Smooth muscle cell of the brain vasculature (primary cell): ENCODE data around the gene BRIX1.

Source experiments
- DNase-seq: peaks from one replicate; pipeline ENCODE4 v3.0.0-alpha.2; 2012; ENCODE audit warnings: low read depth, low spot score

Gene BRIX1, protein sequence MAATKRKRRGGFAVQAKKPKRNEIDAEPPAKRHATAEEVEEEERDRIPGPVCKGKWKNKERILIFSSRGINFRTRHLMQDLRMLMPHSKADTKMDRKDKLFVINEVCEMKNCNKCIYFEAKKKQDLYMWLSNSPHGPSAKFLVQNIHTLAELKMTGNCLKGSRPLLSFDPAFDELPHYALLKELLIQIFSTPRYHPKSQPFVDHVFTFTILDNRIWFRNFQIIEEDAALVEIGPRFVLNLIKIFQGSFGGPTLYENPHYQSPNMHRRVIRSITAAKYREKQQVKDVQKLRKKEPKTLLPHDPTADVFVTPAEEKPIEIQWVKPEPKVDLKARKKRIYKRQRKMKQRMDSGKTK

DNA sequence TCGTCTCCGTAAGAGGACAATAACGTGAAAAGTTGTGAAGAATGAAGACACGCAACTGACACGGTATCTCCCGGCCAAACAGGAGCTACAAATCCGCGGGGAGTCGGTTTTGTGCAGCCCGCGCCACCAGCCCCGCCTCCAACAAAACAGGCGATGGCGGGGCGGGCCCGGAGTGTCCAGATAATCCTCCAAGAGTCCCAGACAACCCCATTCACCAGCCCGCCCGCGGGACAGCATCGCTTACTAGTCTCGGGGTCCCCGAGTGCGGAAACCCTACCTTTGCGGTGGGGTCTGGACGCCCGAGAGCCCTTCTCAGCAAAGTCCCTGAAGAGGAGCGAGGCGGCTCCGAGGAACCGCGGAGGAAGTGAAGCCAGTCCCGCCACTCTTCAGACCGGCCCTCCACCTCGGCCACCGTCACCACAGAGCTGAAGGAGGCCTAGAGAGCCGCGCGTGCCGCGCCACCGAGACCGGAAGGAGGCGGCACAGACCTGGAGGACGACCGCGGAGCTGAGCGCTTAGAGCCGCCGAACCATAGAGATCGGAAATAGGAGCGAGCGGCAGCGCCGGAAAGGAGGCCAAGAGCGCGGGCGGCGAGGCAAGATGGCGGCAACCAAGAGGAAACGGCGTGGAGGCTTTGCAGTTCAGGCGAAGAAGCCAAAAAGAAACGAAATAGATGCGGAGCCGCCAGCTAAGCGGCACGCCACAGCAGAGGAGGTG lies at the start of gene BRIX1, which contains the start of gene RAD1:
Gene BRIX1 (plus strand): TSS at position 573 of the 717 bp plus-strand sequence. CDS start 28 bp downstream, at position 601.
Gene RAD1 (minus strand): TSS at position 366 of the 717 bp plus-strand sequence. CDS start 612 bp downstream, outside the sequence.
- DNase-seq: peak; percentile 92

DNA sequence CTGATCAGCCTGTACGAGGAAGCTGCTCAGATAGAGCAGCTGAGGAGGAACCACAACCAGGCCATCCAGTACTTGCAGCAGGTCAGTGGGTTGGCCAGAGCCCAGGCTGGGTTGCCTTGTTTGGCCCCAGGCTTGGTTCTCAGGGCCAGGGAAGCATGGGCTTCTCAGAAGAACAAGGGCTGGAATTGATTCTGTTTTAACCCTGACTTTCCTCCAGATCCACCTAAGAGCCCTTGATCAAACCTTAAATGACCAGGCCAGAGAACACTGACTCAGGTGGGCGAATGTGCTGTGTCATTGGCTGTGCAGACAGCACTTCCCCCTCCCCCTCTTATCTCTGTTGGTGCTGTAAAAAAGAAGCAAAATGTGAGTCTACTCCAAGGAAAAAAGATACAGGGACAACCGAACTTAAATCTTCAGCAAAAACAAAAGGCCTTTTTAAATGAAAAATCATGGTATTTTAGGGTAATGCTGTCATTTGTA lies 48.5 kb upstream of the BRIX1 start:
- no peak for DNase-seq

DNA sequence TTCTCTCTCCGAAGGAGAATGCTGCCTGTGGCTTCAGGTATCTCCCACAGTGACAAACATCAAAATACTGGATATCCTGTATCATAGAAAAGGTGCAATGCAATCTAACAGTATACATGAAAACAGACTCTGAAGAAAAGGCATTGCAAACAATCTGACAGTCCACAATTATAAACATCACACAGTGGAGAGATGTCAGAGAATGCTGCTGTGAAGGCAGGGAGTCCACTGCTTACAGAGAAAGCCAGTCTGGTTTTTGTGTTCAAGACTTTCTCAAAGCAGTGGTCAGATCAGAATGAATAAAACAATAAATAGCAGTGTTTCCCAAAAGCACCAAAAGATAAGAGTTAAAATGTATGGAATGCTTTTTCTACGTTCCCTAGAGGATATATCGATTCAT lies 47.9 kb upstream of the BRIX1 start:
- no peak for DNase-seq

DNA sequence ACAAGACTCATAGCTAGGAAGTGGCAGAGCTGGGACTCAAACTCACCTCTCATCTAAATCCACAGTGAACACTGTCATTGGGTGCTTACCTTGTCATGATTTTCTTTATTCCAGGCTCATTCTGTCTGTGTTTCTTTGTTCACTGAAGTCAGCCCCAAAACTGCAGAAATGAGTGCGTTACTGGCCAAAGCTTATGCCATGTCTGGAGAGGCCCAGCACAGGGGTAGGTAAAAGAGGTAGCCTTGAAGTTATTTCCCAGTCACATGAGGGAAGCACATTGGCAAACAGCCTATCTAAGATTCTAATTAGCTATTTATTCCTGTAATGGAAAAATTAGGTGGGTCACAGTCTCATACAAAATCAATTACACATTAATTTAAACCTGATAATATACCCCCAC lies 46.7 kb upstream of the BRIX1 start:
- DNase-seq: no peak

DNA sequence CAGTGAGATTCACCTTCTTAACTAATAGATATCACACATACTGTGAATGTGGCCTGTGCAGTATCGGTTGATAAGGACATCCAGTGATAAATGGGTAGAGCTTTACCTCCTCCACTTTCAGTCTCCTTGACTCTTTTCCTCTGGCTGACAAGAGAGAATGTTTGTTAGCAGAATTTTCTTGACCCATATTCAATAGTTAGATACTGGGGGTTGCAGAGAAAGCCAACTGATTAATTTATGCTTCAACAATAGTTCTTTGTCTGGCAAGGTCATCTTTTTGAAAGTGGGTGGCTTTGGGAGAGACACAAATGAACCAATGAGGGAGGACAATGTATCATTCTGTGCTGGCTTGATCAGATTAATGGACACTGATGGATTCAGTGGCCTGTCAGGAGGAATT lies 46.3 kb upstream of the BRIX1 start:
- no peak for DNase-seq

DNA sequence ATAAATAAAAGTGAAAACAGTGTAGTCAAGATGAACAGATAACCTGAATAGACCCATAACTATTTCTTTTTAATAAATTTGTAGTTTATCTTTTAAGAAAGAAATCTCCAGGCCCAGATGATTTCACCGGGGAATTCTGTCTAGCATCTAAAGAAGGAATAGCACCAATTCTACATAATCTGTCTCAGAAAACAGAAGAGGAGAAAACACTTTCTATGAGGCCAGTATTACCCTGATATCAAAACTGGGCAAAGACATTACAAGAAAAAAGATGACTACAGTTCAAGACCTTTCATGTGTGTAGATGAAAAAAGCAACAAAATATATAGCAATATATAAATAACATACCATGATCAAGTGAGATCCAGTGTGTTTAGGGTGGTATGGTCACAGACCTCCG lies 45.1 kb upstream of the BRIX1 start:
- DNase-seq: no peak

DNA sequence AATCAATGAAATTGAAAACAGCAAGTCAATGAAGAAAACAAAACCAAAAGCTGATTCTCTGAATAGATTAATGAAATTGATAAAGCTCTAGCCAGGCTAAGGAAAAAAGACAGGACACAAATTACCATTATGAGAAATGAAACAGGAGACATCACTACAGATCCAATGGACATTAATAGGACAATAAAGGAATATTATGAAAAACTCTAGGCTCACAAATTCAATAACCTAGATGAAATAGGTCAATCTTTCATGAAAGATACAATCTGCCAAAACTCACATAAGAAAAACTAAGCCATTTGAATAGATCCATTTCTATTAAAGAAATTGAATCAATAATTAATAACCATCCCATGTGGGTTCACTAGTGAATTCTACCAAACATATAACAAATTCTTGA lies 39.2 kb upstream of the BRIX1 start:
- DNase-seq: no peak

DNA sequence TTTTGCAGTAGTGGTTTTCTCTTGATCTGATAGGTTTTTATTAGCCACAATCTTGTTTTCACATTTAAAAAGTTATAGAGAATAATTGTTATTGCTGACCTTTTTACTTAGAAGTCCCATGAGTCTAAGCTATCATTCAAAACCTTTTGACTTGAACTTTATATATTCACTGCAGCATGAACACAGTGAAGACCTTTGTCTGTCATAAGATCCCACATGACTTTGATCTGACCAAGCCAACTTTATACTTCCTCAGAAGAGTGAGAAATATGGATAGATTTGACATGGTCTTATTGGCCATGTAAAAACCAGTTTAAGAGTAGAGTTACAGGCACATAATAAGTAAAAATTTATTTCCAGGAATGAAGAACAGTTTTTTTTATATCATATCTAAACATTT lies 34.3 kb upstream of the BRIX1 start:
- DNase-seq: no peak

DNA sequence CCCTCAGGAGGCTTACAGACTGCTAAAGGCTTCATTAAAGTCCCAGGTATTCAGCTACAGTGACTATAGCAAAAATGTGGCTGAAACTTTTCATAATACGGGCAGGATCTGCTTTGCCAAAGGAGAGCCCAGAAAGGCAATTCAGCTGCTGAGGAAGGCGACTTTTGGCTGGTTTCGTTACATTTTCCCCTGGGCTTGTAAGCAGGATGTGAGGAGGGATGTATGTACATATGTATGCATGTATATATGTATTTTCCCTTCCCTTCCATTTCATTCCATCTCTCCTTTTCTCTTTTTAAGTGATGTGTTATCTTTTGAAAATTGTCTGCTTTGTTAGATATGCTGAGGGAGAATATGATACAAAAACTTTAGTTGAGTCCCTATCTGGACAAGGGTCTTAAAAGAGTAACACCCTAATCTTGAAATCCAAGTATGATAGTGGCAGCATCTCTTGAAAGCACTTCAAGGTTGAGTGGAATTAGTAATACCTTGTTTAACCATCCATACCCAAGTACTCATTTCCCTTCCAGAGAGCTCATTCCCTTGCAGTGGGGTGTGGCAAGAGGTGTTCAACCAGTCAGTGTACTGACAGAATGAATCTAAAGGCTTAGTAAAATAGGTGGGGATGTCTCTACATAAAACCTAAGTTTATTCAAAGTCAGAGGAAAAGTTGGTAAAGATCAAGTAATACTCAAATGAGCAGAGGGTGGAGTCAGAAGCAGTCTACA lies 29.0 kb upstream of the BRIX1 start:
- DNase-seq: no peak

DNA sequence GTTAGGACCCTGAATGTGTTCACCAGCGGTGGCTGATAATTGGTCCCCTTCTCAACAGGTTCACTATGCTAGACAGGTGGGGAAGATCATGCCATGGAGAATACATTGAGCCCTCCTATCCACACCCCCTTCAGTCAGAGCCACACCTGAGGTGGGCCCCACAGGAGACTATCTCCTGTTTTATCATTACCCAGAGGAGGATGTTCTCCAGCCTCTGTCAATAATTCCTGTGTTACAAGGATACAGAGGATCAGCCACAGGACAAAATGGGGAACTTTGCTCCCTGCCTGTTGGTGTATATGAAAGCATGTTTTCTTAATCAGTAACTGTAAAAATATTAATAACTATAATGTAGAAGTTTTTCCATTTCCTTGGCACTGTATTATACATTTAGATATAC lies 26.1 kb upstream of the BRIX1 start:
- DNase-seq: no peak

DNA sequence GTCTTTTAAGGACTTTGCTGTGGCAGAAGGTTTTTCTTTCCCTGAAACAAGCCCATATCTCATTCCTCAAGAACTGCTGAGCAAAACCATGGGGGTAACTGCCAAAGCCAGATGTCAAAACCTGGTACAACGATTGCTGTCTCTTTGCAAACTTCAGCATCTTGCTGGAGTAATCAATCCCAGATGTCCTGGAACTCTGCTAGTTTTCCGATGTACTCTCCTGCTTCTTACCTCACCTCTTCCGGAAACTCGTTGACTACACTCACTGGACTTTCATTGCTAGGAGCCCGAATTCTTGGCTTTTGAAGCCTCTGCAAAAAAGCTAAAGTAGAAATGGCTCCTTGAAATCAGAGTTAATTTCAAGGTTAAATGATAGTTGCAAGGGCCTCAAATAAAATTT lies 23.5 kb upstream of the BRIX1 start:
- DNase-seq: peak; percentile 67

DNA sequence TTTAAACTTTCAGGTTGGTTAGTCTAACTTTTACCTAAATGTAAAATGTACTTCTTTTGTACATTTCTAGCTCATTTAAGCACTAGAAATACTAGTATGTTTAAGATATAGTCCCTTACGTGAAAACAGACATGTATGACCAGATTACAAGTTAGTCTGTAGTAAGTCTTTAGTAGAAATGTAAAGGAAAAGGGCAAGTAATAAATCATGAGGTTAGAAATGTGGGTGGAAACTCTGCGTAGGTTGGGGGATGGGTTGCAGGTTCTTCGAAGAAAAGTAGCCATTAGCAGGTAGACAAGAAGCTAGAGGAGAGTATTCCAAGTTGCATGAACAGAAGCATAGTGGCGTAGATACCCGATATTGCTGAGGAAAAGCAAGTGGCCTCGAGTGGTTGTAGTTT lies 23.1 kb upstream of the BRIX1 start:
- no peak for DNase-seq

DNA sequence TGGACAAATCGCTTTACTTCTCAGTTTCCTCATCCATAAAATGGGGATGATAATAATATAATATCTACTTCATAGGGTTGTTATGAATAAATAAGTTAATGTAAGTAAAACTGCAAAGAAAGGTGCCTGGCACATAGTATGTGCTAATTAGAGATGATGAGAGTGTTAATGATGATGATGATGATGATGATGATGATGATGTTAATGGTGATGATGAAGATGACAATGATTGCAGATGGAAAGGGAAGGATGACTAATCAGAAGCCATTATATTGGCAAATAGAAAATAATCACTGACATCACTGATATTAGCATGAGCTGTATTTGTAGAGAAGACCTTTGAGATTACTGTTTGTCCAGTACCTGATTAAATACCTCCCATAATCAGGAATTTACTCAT lies 20.8 kb upstream of the BRIX1 start:
- DNase-seq: no peak

DNA sequence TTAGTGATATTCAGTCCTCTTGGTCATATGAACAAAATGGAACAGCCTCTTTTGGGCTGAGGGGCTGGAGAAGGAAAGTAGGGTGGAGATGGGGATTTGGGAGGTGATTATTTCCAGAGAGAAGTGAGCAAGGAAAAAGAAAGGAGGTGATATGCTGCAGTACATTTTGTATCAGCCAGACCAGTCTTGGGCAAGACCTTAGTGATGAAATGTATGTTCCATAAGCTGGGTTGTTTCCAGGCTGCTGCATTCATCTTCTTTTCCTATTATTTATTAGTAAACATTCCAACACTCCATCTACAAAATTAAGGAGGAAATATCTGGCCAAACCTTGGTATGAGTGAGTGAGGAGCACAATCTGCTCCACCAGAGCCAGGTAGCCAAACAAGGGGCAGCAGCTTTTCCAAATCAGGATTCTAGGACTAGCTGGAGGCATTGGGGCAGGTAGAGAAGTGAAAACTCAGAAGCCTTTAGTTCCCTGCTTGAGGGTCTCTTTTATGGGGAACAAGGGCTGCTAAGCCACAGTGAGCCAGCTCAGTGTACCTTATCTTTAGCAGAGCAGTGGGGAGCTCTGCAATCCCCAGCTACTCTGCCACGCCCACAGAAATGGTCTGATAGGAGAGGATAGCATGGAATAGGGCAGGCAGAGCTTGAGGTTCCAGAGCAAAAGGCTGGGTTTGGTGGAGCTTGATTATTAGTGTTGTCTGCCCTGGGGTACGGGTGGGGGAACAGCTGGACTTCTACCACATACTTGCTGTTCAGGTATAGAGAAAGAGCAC lies 19.7 kb upstream of the BRIX1 start:
- no peak for DNase-seq

DNA sequence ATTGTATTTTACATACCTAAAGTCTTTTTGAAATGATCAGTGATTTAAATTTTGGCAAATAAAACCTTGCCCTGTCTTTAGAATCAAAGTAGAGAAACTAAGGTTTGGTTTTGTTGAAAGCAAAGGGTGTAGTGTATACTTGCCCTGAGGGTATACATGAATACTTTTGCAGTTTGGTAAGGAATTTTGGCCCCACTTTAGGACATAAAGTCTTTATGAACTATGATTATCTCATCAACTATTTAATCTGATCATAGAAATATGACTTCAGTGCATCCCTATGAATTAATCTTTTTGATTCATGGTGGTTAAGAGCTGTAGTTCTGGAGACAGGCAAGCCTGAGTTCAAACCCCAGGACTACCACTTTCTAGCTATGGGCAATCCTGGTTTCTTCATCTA lies 17.9 kb upstream of the BRIX1 start:
- no peak for DNase-seq

DNA sequence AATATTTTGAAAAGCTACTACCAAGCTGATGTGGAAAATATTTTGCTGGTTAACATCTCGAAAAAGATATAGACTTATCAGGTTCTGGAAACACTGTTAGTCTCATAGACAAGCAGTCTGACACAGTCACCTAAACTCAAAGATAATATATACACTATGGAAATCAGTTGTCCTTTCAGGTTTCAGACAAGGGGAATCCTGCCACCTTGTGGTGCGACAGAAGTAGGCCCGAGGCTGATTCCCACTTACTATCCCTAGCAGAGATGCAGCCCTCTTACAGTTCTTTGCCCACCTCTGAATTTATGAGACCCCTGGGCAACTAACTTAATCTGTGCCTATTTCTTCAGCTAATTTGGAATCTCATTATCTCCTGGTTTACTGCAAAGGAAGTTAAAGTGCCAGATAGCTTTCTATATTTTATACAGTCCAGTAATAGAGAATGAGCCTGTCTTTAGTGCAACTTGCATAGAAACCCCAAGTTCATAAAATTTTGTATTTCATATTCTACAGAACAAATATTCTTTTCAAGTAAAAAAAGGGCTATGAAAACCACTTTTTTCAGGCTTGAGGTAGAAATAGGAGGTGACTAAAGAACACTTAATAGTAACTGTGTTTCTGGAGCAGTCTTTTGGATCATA lies 17.1 kb upstream of the BRIX1 start:
- peak; percentile 41 for DNase-seq

DNA sequence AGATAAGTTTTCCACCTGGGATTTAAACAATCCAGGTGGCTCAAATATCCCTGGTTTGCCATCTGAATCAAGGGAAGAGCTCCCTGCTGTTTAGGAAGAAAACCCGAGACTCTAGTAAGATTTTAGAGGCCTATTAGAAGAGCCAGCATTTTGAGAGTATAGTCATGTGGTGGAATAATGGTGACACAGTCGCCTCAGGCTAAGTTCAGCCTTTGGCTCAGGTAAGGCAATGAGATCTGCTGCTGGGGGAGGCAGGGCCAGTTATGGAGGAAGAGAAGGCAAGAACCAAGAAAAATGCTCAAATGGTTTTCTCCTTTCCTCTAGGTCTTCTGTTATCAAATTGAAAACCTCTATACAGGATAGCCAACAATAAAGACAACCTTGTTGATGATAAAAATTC lies 16.4 kb upstream of the BRIX1 start:
- DNase-seq: no peak

DNA sequence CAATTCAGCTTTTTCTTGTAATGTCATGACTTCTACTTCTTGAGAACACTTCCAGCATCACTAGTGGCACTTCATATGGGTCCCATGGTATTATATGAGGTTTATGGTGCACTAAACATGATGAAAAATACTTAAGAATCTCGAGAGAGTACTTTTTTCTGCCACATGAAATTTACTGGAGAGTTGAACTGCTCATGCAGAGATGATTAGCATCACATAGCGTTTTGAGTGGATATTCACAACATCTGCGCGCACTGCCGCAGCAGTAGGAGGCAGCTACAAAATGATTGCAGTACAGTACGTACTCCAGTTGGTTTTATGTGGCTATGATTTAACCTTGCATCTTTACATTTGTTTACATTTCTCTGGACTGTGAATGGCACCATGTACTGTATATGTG lies 14.9 kb upstream of the BRIX1 start:
- no peak for DNase-seq

DNA sequence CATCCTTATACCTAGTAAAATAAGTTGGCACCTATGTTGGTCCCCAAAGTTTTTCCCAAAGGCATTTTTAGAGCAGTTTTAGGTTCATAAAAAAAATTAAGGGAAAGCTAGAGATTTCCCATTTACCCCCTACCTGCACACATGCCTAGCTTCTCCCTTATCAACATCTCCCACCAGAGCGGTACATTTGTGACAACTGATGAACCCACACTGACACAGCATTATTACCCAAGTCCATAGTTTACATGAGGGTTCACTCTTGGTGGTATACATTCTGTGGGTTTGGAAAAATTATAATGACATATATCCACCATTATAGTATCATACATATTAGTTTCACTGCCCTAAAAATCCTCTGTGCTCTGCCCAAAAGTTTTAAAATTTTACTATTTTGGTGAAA lies 12.3 kb upstream of the BRIX1 start:
- DNase-seq: no peak

DNA sequence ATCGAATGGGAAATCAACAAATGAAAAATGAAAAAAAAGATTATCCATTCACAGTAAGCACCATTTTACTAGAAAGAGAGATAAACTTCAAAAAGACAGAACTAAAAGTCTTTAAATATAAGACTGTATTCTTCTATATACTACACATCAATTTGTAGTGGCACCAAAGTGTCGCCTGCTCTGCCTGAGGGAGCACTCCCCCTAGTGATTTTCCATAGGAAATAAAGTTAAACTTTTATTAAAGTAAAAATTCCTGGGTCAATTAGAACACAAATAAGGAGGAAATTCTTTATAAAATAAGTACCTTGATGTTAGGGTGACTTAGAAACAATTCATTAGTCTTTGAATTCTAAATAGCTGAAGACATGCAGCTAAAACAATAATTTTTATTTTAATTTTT lies 9.9 kb upstream of the BRIX1 start:
- no peak for DNase-seq

DNA sequence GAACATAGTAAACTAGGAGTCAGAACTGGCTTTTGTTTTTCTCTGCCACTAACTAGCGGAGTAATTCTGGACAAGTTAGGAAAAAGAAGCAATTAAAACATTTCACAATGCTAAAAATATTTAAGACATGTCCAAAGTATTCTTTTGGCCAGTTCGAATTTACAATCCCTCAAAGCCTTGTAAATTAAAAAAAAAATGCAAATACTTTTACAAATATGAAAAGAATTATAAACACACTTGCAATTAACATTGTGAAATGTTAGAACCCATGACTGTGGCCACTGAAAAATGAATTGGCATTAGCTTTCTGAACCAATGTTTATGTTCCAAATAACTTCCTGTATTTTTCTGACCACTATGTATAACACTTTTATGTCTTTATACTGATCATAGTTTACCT lies 2.4 kb upstream of the BRIX1 start:
- no peak for DNase-seq
